ENCODE results near the gene DENND1A.
"Not testable (repeated sequence)": the region's sequence is repeated elsewhere in the genome, so short reads cannot be mapped to it uniquely, and the experiment has no call there.

DENND1A gene

DNA sequence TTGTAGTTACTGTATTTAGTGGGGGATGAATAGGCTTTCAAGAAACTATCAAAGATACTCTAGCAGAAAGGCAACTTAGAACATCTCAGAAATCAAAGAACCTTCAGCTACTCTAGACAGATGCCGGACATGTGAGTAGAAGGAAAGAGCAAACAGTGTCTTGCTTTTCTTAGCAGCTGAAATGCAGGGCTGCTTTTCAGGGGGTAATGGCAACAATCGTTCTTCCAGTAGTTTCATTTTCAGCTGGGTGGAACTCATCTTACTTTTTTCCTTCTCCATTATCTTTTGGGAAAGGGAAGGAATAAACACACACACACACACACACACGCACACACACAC, 292.4 kb downstream of the DENND1A start:
- TF ChIP-seq, protein P1, sequence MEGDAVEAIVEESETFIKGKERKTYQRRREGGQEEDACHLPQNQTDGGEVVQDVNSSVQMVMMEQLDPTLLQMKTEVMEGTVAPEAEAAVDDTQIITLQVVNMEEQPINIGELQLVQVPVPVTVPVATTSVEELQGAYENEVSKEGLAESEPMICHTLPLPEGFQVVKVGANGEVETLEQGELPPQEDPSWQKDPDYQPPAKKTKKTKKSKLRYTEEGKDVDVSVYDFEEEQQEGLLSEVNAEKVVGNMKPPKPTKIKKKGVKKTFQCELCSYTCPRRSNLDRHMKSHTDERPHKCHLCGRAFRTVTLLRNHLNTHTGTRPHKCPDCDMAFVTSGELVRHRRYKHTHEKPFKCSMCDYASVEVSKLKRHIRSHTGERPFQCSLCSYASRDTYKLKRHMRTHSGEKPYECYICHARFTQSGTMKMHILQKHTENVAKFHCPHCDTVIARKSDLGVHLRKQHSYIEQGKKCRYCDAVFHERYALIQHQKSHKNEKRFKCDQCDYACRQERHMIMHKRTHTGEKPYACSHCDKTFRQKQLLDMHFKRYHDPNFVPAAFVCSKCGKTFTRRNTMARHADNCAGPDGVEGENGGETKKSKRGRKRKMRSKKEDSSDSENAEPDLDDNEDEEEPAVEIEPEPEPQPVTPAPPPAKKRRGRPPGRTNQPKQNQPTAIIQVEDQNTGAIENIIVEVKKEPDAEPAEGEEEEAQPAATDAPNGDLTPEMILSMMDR (IDR thresholded peaks at IDR 0.05; ENCODE audit: insufficient read depth, low read length, poor library complexity, severe bottlenecking): no peak
- no peak for TF ChIP-seq EZH2phosphoT487 (conservative IDR thresholded peaks at IDR 0.05; ENCODE audit: low read length)
- Histone ChIP-seq H3K4me3 (ENCODE audit: insufficient read depth, low read length, poor library complexity, severe bottlenecking) (no peak overlapping the region), H3K27me3 (ENCODE audit: low read length) (no peaks in the 10 kb centered on the region)

DNA sequence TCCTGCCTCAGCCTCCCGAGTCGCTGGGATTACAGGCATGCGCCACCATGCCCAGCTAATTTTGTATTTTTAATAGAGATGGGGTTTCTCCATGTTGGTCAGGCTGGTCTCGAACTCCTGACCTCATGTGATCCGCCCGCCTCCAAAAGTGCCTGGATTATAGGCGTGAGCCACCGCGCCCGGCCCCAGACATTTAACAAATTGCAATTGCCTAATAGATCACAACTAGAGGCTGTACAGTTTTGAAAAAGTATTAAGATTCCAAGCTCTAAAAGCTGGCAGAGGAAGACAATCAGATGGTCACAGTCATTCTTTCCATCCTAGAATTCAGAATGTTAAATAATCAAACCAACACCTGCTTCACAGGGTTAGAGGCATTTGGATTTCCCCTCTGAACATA, 293.1 kb downstream of the DENND1A start:
- not testable (repeated sequence) for H3K4me2 ChIP-seq (ENCODE audit: low read depth, low read length, poor library complexity, severe bottlenecking)

More for the DNA sequence above, 292.4 kb downstream of the DENND1A start:
- Histone ChIP-seq H3K9ac (ENCODE audit: low read length) (no peak overlapping the region), H3K9me3 (ENCODE audit: insufficient read depth, low read length) (no peaks in the 10 kb centered on the region), H3K9me2 (replicated peaks; ENCODE audit: insufficient read depth, low read length) (no peaks in the 10 kb centered on the region), H3K27ac (ENCODE audit: low read depth, low read length) (no peak overlapping the region), H2AFZ (ENCODE audit: low read depth, low read length, severe bottlenecking) (no peak overlapping the region), H3K36me3 (ENCODE audit: low read length) (no peaks in the 10 kb centered on the region), H3K4me2 (ENCODE audit: low read depth, low read length, poor library complexity, severe bottlenecking) (no peak overlapping the region), H3K79me2 (ENCODE audit: insufficient read depth, low read length) (no peaks in the 10 kb centered on the region), H4K20me1 (ENCODE audit: low read depth, low read length) (no peaks in the 10 kb centered on the region), H3F3A (ENCODE audit: insufficient read depth) (no peaks in the 10 kb centered on the region)

DNA sequence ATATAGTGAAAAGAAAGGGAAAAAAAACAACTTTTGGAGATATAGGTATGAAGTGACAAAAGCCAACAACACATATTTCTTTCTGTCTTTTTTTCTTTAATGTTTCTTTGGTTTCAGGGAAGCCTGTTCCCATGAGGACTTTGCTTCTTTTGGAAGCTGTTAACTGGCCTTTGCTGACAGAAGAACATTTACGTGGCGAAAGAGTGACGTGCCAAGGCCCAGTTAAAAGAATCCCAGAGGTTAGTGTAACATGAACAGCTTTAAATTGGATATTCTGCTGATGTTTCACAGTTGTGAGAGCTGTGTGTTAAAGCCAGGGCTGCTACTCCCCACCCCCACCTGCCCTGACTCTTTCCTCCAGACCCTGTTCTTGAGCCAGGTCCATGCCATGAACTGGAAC, 298.1 kb downstream of the DENND1A start:
- Histone ChIP-seq H3K9ac (ENCODE audit: low read length) (no peak overlapping the region), H3K27me3 (ENCODE audit: low read length) (no peaks in the 10 kb centered on the region), H2AFZ (ENCODE audit: low read depth, low read length, severe bottlenecking) (no peak overlapping the region), H4K20me1 (ENCODE audit: low read depth, low read length) (no peaks in the 10 kb centered on the region), H3F3A (ENCODE audit: insufficient read depth) (no peaks in the 10 kb centered on the region), H3K27ac (ENCODE audit: low read depth, low read length) (no peak overlapping the region), H3K79me2 (ENCODE audit: insufficient read depth, low read length) (no peaks in the 10 kb centered on the region), H3K4me2 (ENCODE audit: low read depth, low read length, poor library complexity, severe bottlenecking) (no peak overlapping the region), H3K9me2 (replicated peaks; ENCODE audit: insufficient read depth, low read length) (no peaks in the 10 kb centered on the region), H3K4me3 (ENCODE audit: insufficient read depth, low read length, poor library complexity, severe bottlenecking) (no peak overlapping the region), H3K9me3 (ENCODE audit: insufficient read depth, low read length) (no peaks in the 10 kb centered on the region), H3K36me3 (ENCODE audit: low read length) (no peaks in the 10 kb centered on the region)
- no peak for TF ChIP-seq EZH2phosphoT487 (conservative IDR thresholded peaks at IDR 0.05; ENCODE audit: low read length)
- TF ChIP-seq, protein P1 (IDR thresholded peaks at IDR 0.05; ENCODE audit: insufficient read depth, low read length, poor library complexity, severe bottlenecking): no peak

More for the DNA sequence above, 293.1 kb downstream of the DENND1A start:
- not testable (repeated sequence) for H3K36me3 ChIP-seq (ENCODE audit: low read length); H3K9me3 ChIP-seq (ENCODE audit: insufficient read depth, low read length); H3K4me3 ChIP-seq (ENCODE audit: insufficient read depth, low read length, poor library complexity, severe bottlenecking); H3K79me2 ChIP-seq (ENCODE audit: insufficient read depth, low read length); H3K27ac ChIP-seq (ENCODE audit: low read depth, low read length); H2AFZ ChIP-seq (ENCODE audit: low read depth, low read length, severe bottlenecking); H3F3A ChIP-seq (ENCODE audit: insufficient read depth); H3K27me3 ChIP-seq (ENCODE audit: low read length); H3K9ac ChIP-seq (ENCODE audit: low read length); H3K9me2 ChIP-seq (replicated peaks; ENCODE audit: insufficient read depth, low read length); H4K20me1 ChIP-seq (ENCODE audit: low read depth, low read length)

DNA sequence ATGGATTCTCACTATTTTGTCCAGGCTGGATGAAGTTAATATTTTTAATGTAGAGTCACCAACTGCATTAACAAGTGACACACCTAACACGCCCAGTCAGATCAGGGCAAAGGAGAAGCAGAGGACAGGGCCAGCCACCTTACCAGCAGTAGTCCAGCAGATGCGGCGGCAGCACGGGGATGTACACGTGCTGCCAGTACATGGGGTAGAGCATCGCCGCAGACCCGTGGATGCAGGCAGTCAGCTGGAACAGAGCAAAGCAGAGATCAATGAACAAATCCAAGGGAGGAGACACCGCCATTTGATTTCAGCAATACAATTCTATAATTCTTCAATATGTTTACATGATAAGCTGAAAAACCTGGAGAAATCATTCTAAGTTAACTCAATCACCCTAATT, 299.7 kb downstream of the DENND1A start:
- Histone ChIP-seq H3K36me3 (ENCODE audit: low read length) (no peaks in the 10 kb centered on the region), H3K4me2 (ENCODE audit: low read depth, low read length, poor library complexity, severe bottlenecking) (no peak overlapping the region), H3F3A (ENCODE audit: insufficient read depth) (no peaks in the 10 kb centered on the region), H3K9ac (ENCODE audit: low read length) (no peak overlapping the region), H3K9me3 (ENCODE audit: insufficient read depth, low read length) (no peaks in the 10 kb centered on the region), H4K20me1 (ENCODE audit: low read depth, low read length) (no peaks in the 10 kb centered on the region), H3K27ac (ENCODE audit: low read depth, low read length) (no peak overlapping the region), H3K4me3 (ENCODE audit: insufficient read depth, low read length, poor library complexity, severe bottlenecking) (no peak overlapping the region), H3K27me3 (ENCODE audit: low read length) (no peaks in the 10 kb centered on the region), H3K79me2 (ENCODE audit: insufficient read depth, low read length) (no peaks in the 10 kb centered on the region), H2AFZ (ENCODE audit: low read depth, low read length, severe bottlenecking) (no peak overlapping the region), H3K9me2 (replicated peaks; ENCODE audit: insufficient read depth, low read length) (no peaks in the 10 kb centered on the region)
- no peak for TF ChIP-seq EZH2phosphoT487 (conservative IDR thresholded peaks at IDR 0.05; ENCODE audit: low read length)
- TF ChIP-seq, protein P1 (IDR thresholded peaks at IDR 0.05; ENCODE audit: insufficient read depth, low read length, poor library complexity, severe bottlenecking): no peak

All from SU-DHL-6 (cell line).